Rectal smooth muscle tissue (tissue), 1 donor: ENCODE data around the gene KRT222.

ENCODE experiments used
- H3K27ac ChIP-seq: one replicate; pipeline ENCODE4 v1.7.0; 2013; ENCODE audit warnings: low read depth, low read length, inconsistent platforms
- H3K27me3 ChIP-seq: one replicate; pipeline ENCODE4 v1.7.0; 2013; ENCODE audit warnings: low read length; ENCODE audit not compliant: control insufficient read depth, insufficient read depth
- H3K36me3 ChIP-seq: one replicate; pipeline ENCODE4 v1.7.0; 2013; ENCODE audit warnings: low read length; ENCODE audit not compliant: control insufficient read depth, insufficient read depth
- H3K4me1 ChIP-seq: one replicate; pipeline ENCODE4 v1.7.0; 2013; ENCODE audit warnings: low read length; ENCODE audit not compliant: control insufficient read depth, insufficient read depth
- H3K4me3 ChIP-seq: one replicate; pipeline ENCODE4 v1.7.0; 2013; ENCODE audit warnings: low read length
- H3K9ac ChIP-seq: one replicate; pipeline ENCODE4 v1.7.0; 2013; ENCODE audit warnings: low read length

Gene KRT222

DNA sequence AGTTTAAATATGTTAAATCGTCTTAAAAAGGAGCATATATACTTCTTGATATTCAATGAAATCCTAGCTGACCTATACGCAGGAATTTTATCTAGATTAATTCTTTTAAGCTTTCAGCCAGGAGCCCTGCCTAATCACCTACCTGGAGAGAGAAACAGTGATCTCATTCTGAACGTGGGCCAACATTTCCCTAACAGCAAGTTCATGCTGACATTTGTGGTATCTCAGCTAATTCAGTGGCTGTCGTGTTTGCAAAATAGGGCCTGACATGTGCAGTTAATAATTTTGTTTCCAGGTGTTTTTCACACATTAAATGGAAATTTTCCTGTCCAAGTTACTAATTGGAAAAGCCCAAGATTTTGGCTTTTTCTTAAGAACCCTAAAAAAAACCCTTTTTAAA lies 21.2 kb upstream of the KRT222 start:
- no peak overlapping the region for H3K27ac ChIP-seq
- no peaks in the 10 kb centered on the region for H3K36me3 ChIP-seq
- no peak overlapping the region for H3K4me3 ChIP-seq
- H3K27me3 ChIP-seq = no peaks in the 10 kb centered on the region
- no peaks in the 10 kb centered on the region for H3K4me1 ChIP-seq
- H3K9ac ChIP-seq = no peak overlapping the region

DNA sequence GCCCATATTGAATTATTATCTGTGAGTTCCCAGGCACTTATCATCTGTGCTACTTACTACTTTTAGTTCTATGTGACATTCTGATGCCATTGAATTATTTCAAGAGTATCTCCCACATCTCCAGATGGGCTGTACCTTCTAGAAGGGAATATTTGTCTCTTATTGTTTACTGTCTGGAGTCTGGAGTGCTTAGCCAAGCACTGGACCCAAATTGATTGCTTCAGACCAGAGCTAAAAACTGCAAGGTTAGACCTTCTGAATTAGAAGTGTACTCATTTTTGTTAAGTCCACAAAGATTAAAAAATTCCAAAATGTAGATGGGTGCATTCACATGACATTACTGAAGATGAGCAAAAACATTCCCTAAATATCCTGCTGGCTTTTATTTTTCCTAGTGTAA lies 16.0 kb upstream of the KRT222 start:
- Histone ChIP-seq H3K36me3 (no peaks in the 10 kb centered on the region), H3K27ac (no peak overlapping the region), H3K9ac (no peak overlapping the region), H3K4me3 (no peak overlapping the region), H3K27me3 (no peaks in the 10 kb centered on the region), H3K4me1 (no peaks in the 10 kb centered on the region)

GRCh38 chr17:40679523-40679907 lies 14.5 kb upstream of the KRT222 start:
- Histone ChIP-seq H3K27ac (no peak overlapping the region), H3K4me3 (no peak overlapping the region), H3K27me3 (no peaks in the 10 kb centered on the region), H3K36me3 (no peaks in the 10 kb centered on the region), H3K4me1 (no peaks in the 10 kb centered on the region), H3K9ac (no peak overlapping the region)

DNA sequence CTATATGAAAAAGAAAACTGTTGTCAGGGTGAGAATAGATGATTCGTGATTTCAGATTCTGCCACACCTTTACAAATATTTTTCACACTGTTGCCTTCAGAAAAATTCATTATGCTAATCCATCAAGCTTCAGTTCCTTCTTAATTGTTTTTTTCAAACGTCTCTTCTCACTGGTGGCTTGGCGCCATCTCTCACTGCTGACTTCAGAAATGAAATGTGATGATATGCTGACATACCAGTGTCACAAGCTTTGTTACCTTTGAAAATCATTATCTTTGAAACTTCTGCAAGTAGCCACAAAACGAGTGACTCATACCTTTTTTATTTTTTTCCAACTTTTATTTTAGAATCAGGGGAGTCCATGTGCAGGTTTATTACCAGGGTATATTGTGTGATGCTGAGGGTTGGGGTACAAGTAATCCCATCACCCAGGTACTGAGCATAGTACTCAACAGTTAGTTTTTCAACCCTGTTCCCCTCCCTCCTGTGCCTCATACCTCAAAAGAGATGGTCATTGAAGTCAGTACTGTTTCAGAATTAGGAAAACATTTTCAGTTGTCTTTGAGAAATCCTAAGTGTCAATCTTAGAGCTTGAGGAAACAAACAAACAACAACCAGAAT lies 14.0 kb upstream of the KRT222 start:
- Histone ChIP-seq H3K27ac (no peak overlapping the region), H3K36me3 (no peaks in the 10 kb centered on the region), H3K4me3 (no peak overlapping the region), H3K4me1 (no peaks in the 10 kb centered on the region), H3K27me3 (no peaks in the 10 kb centered on the region), H3K9ac (no peak overlapping the region)

DNA sequence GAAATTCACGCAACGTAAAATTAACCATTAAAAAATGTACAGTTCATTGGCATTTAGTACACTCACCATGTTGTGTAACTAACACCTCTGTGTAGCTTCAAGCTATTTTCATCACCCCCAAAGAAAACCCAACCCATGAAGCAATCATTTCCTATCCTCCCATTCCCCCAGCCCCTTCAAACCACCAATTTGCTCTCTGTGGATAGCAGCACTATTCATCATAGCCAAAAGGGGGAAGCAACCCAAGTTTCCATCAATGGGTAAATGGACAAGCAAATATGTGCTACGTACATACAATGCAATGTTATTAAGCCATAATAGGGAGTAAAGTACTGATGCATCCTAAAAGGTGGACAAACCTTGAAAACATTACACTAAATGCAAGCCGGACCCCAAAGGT lies 10.9 kb upstream of the KRT222 start:
- H3K27ac ChIP-seq = no peak overlapping the region
- no peaks in the 10 kb centered on the region for H3K36me3 ChIP-seq
- H3K27me3 ChIP-seq = no peaks in the 10 kb centered on the region
- H3K4me3 ChIP-seq = no peak overlapping the region
- H3K4me1 ChIP-seq = no peaks in the 10 kb centered on the region
- no peak overlapping the region for H3K9ac ChIP-seq

- Histone ChIP-seq H3K4me3 (no peak overlapping the region), H3K4me1 (no peaks in the 10 kb centered on the region), H3K9ac (no peak overlapping the region), H3K27me3 (no peaks in the 10 kb centered on the region), H3K27ac (no peak overlapping the region), H3K36me3 (no peaks in the 10 kb centered on the region)
Observed at GRCh38 chr17:40672654-40673053, 7.7 kb upstream of the KRT222 start.

DNA sequence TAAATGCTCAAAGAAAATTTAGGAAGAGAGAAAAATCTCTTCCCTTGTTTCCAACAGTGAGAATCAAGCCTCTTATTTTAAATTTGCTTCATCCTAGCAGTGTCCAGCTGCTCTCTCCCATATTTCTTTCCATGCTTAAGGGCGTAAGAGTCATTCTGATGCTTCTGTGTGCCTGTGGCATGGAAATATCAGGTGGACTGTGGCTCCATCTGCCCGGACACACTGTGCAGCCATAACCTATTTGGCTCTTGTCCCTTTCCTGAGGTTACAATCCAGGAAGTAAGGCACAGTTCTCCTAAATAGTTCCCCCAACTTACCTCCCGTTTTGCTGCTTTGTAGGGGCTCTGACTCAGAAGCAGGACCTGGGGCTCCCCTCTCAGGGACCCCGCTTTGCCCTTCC lies 6.3 kb upstream of the KRT222 start:
- Histone ChIP-seq H3K4me3 (no peak overlapping the region), H3K27ac (no peak overlapping the region), H3K4me1 (no peaks in the 10 kb centered on the region), H3K27me3 (no peaks in the 10 kb centered on the region), H3K36me3 (no peaks in the 10 kb centered on the region), H3K9ac (no peak overlapping the region)

GRCh38 chr17:40666331-40666730 lies 1.4 kb upstream of the KRT222 start:
- no peak overlapping the region for H3K9ac ChIP-seq
- no peaks in the 10 kb centered on the region for H3K36me3 ChIP-seq
- H3K4me1 ChIP-seq = peaks cover 2% of the 10 kb centered on the region
- peaks cover 7% of the 10 kb centered on the region for H3K27me3 ChIP-seq
- H3K27ac ChIP-seq = no peak overlapping the region
- no peak overlapping the region for H3K4me3 ChIP-seq

DNA sequence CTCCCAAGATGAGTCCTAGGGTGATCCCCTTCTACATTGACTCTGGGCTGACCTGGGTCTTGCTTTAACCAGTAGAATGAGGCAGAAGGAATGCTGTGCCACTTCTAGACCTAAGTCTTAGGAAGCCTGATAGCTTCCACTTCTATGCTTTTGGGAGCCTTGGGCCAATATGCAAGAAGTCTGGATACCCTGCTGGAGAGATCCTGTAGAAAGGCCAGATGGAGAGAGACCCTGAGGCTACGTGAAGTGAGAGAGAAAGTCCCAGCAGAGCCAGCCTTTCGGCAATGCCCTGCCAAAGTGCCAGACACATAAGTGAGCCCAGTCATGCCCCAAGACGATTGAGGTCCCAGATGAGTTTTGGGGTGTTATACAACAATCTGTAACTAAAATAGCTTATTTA lies 1.7 kb downstream of the KRT222 start:
- Histone ChIP-seq H3K36me3 (no peaks in the 10 kb centered on the region), H3K27ac (no peak overlapping the region), H3K27me3 (peaks cover 7% of the 10 kb centered on the region), H3K4me3 (no peak overlapping the region), H3K4me1 (peaks cover 2% of the 10 kb centered on the region), H3K9ac (no peak overlapping the region)

DNA sequence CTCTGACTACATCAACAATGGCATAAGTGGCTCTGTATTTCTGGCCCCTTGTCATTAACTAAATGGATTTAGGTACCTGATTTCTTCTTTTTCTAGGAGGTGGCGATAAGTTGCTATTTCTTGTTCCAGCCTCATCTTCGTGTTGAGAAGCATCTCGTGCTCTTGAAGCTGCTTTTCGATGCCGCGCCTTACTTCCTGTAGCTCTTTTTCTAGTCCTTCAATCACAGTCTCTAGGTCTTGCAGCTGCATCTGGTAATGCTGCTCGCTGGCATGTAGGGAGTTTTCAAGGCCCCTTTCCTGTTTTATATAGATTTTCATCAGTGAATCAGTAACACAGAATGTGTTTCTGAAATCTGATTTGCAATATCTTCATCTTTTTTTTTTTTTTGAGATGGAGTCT lies 5.1 kb downstream of the KRT222 start:
- H3K27me3 ChIP-seq = peaks cover 4% of the 10 kb centered on the region
- no peak overlapping the region for H3K4me3 ChIP-seq
- H3K36me3 ChIP-seq = no peaks in the 10 kb centered on the region
- H3K4me1 ChIP-seq = peaks cover 1% of the 10 kb centered on the region
- H3K27ac ChIP-seq = no peak overlapping the region
- H3K9ac ChIP-seq = no peak overlapping the region

DNA sequence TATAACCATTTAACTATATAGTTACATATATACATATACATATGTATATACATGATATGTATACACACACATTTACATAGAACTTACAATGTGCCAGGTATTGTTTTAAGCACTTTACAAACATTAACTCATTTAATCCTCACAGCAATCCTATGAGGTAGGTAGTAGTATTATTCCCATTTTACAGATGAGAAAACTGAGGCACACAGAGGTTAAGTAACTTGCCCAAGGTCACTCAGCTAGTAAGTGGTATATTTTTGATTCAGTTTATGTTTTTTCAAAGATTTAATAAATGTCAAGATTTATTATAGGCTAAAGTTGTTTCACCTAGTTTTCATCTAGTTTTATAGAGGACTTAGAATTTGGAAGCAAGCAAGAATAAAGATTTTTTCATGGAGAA lies 6.6 kb downstream of the KRT222 start:
- Histone ChIP-seq H3K27ac (no peak overlapping the region), H3K9ac (no peak overlapping the region), H3K27me3 (no peaks in the 10 kb centered on the region), H3K36me3 (no peaks in the 10 kb centered on the region), H3K4me3 (no peak overlapping the region), H3K4me1 (no peaks in the 10 kb centered on the region)

DNA sequence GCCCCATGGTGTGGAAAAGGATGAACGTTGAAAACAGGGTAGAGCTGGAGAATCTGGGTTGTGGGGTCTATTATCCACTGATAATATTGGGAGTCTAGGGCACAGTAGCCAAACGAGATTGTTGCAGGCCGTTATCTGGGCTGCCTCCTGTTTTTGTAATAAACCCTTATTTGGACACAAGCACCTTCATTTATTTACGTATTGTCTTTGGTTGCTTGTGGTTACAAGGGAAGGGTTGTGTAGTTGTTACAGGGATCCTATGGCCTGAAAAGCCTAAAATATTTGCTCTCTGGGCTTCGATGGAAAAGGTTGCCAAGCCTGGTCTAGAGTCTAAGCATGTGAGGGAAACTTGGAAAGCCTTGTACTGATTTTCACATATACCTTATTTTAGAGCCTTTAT lies 13.0 kb downstream of the KRT222 start:
- Histone ChIP-seq H3K27me3 (no peaks in the 10 kb centered on the region), H3K36me3 (no peaks in the 10 kb centered on the region), H3K4me3 (no peak overlapping the region), H3K4me1 (peaks cover 7% of the 10 kb centered on the region), H3K9ac (no peak overlapping the region), H3K27ac (no peak overlapping the region)

DNA sequence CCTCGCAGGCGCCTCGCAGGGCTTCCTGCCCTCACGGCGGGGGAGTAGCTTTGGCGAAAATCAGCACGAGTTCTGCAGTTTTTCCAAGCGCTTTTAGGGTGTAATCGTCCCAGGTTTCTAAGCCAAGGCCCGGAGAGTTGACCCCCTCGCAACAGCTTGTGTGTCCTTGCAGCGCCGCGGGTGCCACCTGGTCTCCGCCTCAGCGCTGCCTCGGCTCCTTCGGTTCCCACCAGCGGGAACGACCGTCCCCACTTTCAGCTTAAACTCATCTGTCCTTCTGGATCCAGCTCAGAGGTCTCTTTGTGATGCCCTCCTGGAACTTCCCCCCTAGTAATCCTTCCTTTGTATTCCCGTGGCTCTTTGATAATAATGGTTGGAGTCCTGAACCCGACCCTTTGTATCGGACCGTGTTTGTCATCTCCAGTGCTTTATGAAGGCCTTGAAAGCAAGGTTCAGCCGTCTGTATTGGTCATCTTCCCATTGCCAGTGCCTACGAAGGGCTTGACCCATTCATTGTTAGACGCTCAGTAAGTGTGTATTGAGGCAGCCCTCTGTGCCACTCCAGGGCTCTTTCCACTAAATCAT lies 16.5 kb downstream of the KRT222 start:
- H3K36me3 ChIP-seq = peaks cover 4% of the 10 kb centered on the region
- peak overlapping the region; percentile 99 for H3K27ac ChIP-seq
- peak overlapping the region; percentile 86 for H3K4me3 ChIP-seq
- peak overlapping the region; percentile 73 for H3K9ac ChIP-seq
- no peaks in the 10 kb centered on the region for H3K27me3 ChIP-seq
- H3K4me1 ChIP-seq = peaks cover 13% of the 10 kb centered on the region
